ENCODE results near the gene COTL1.

GRCh38 chr16:84567286-84567962 is 50.5 kb downstream of the COTL1 start:
- TF ChIP-seq CTCF (conservative IDR thresholded peaks at IDR 0.05; ENCODE audit: low read depth, low read length) (no peak), EZH2 (IDR thresholded peaks at IDR 0.05; ENCODE audit: borderline replicate concordance, low read depth, low read length, poor library complexity, severe bottlenecking) (no peak)
